HCT116 (cell line): ENCODE data around the gene CFAP74. TPM values are rescaled to one million over a fixed set of nuclear protein-coding genes. Genes with fewer than 3 reads are reported as not detected.

Source experiments
- ATAC-seq: fragments of 200-7000 bp; cut with Tn5 transposase; 2 replicates; pipeline ENCODE4 v1.9.1; 2020; ENCODE audit warnings: mild to moderate bottlenecking, moderate library complexity
- BruUV-seq: library from RNA; stranded (reverse); fragments of 400-500 nt; replicated peaks from 2 replicates; lab custom pipeline; 2021; lab: Mats Ljungman, UMichigan
- CTCF ChIA-PET: fragments of 300-600 bp; sonication (Branson Sonifier 250); formaldehyde crosslinking; loops from one replicate; lab custom pipeline; 2021; ENCODE audit warnings: antibody characterized with exemption; lab: Charles Lee
- POLR2A ChIA-PET: fragments of 300-600, 350-600 bp; sonication (Branson Sonifier 250); formaldehyde crosslinking; loops from one replicate; lab custom pipeline; 2021; ENCODE audit warnings: antibody characterized with exemption; lab: Charles Lee
- RAD21 ChIA-PET, 2 experiments: fragments of 300-600 bp; sonication (Branson Sonifier 250); formaldehyde crosslinking; loops; one replicate each; lab custom pipeline; 2023; ENCODE audit warnings: low total read pairs in 2 of 2; ENCODE audit not compliant: uncharacterized antibody in 2 of 2, unreplicated experiment in 2 of 2, low non-redundant PET in 1 of 2; lab: Charles Lee
- DNase-seq: peaks from one replicate; pipeline ENCODE4 v3.0.0-alpha.2; 2010; ENCODE audit warnings: low read depth, low spot score
- H2AFZ ChIP-seq: fragments of 200-600 bp; shearing (Covaris generic), sonication (generic); 2 replicates; pipeline ENCODE4 v1.6.1; 2017; ENCODE audit warnings: low read depth, mixed run types, mixed read lengths, antibody characterized with exemption, low read length; ENCODE audit not compliant: poor library complexity, severe bottlenecking
- H3K27ac ChIP-seq: 2 replicates; pipeline ENCODE4 v1.5.1; 2012; ENCODE audit warnings: low read depth, low read length
- H3K27me3 ChIP-seq: fragments of 200-600 bp; sonication (generic); 2 replicates; pipeline ENCODE4 v1.6.1; 2016; ENCODE audit warnings: mixed run types, low read length, mixed read lengths; ENCODE audit not compliant: insufficient read depth
- H3K36me3 ChIP-seq, 2 experiments: fragments of 200-500 bp in 1 of 2; fragments of 200-600 bp in 1 of 2; sonication (Bioruptor generic) in 1 of 2; sonication (generic) in 1 of 2; 2 replicates each; pipeline versions ENCODE4 v1.5.1 to v1.6.1; 2014 to 2016; ENCODE audit warnings: low read length in 2 of 2, inconsistent platforms in 1 of 2, mixed read lengths in 1 of 2, mixed run types in 1 of 2; ENCODE audit not compliant: insufficient read depth in 2 of 2, control insufficient read depth in 1 of 2
- H3K4me1 ChIP-seq, 2 experiments: fragments of 200-600 bp in 1 of 2; sonication (generic) in 1 of 2; 2 replicates each; pipeline versions ENCODE4 v1.5.1 to v1.6.1; 2012 to 2017; ENCODE audit warnings: low read length in 2 of 2, inconsistent platforms in 1 of 2, mild to moderate bottlenecking in 1 of 2, mixed read lengths in 1 of 2, mixed run types in 1 of 2, moderate library complexity in 1 of 2; ENCODE audit not compliant: insufficient read depth in 2 of 2, control insufficient read depth in 1 of 2
- H3K4me2 ChIP-seq: fragments of 200-600 bp; sonication (generic); 2 replicates; pipeline ENCODE4 v1.6.1; 2017; ENCODE audit warnings: mixed run types, low read length, mixed read lengths
- H3K4me3 ChIP-seq, 2 experiments: fragments of 200-600 bp in 1 of 2; sonication (generic) in 1 of 2; replicated peaks in 1 of 2; 2 replicates each; pipeline ENCODE4 v1.5.1; 2011 to 2016; ENCODE audit warnings: low read length in 2 of 2, control low read depth in 1 of 2, low read depth in 1 of 2, mild to moderate bottlenecking in 1 of 2, mixed read lengths in 1 of 2, mixed run types in 1 of 2
- H3K79me2 ChIP-seq: fragments of 200-600 bp; sonication (generic); 2 replicates; pipeline ENCODE4 v1.6.1; 2017; ENCODE audit warnings: mild to moderate bottlenecking, mixed run types, low read length, moderate library complexity, mixed read lengths; ENCODE audit not compliant: insufficient read depth
- H3K9ac ChIP-seq: fragments of 200-600 bp; sonication (generic); 2 replicates; pipeline ENCODE4 v1.6.1; 2016; ENCODE audit warnings: low read length, mixed read lengths
- H3K9me2 ChIP-seq: fragments of 200-600 bp; sonication (generic), shearing (Covaris generic); 2 replicates; pipeline ENCODE4 v1.6.1; 2017; ENCODE audit warnings: mixed run types, mild to moderate bottlenecking, moderate library complexity; ENCODE audit not compliant: insufficient read depth
- H3K9me3 ChIP-seq, 2 experiments: fragments of 200-500 bp in 1 of 2; fragments of 200-600 bp in 1 of 2; sonication (Bioruptor generic) in 1 of 2; sonication (generic) in 1 of 2; 2 replicates each; pipeline ENCODE4 v1.6.1; 2014 to 2017; ENCODE audit warnings: low read length in 2 of 2, mixed read lengths in 2 of 2, inconsistent platforms in 1 of 2, low read depth in 1 of 2, mild to moderate bottlenecking in 1 of 2, mixed run types in 1 of 2, moderate library complexity in 1 of 2; ENCODE audit not compliant: control insufficient read depth in 1 of 2, insufficient read depth in 1 of 2
- H4K20me1 ChIP-seq: fragments of 200-600 bp; sonication (generic), shearing (Covaris generic); 2 replicates; pipeline ENCODE4 v1.6.1; 2017; ENCODE audit warnings: mixed run types, mild to moderate bottlenecking, moderate library complexity; ENCODE audit not compliant: insufficient read depth
- ATF3 ChIP-seq: IDR thresholded peaks from 2 replicates; pipeline ENCODE4 v1.6.1; 2012
- CBX3 ChIP-seq: IDR thresholded peaks from 2 replicates; pipeline ENCODE4 v1.6.1; 2012; ENCODE audit warnings: low read depth
- EZH2phosphoT487 ChIP-seq: fragments of 200-600 bp; IDR thresholded peaks from 2 replicates; pipeline ENCODE4 v1.6.1; 2018; ENCODE audit warnings: antibody characterized with exemption, borderline replicate concordance
- MAX ChIP-seq: IDR thresholded peaks from 2 replicates; pipeline ENCODE4 v1.6.1; 2012
- POLR2A ChIP-seq: IDR thresholded peaks from 2 replicates; pipeline ENCODE4 v1.7.0; 2011; ENCODE audit warnings: borderline replicate concordance; ENCODE audit not compliant: insufficient read depth, insufficient read length; ENCODE audit errors: extremely low read depth
- POLR2AphosphoS5 ChIP-seq: IDR thresholded peaks from 2 replicates; pipeline ENCODE4 v1.6.1; 2011; ENCODE audit warnings: mild to moderate bottlenecking, low read depth, low read length, moderate library complexity
- SP1 ChIP-seq: IDR thresholded peaks from 2 replicates; pipeline ENCODE4 v1.6.1; 2012; ENCODE audit warnings: low read depth
- SRF ChIP-seq: IDR thresholded peaks from 2 replicates; pipeline ENCODE4 v1.6.1; 2012; ENCODE audit warnings: low read depth
- TCF7L2 ChIP-seq: IDR thresholded peaks from 2 replicates; pipeline ENCODE4 v1.7.0; 2011; ENCODE audit warnings: borderline replicate concordance, inconsistent platforms; ENCODE audit not compliant: insufficient read depth, insufficient read length; ENCODE audit errors: extremely low read depth
- YY1 ChIP-seq: IDR thresholded peaks from 2 replicates; pipeline ENCODE4 v1.6.1; 2011; ENCODE audit warnings: low read length, low read depth, moderate library complexity, mild to moderate bottlenecking; ENCODE audit not compliant: insufficient replicate concordance; ENCODE audit errors: extremely low read depth
- ZFX ChIP-seq: fragments of 450-650 bp; IDR thresholded peaks from 2 replicates; pipeline ENCODE4 v1.6.1; 2017
- ZNF274 ChIP-seq: fragments of 200-500 bp; sonication (Bioruptor generic); IDR thresholded peaks from 2 replicates; pipeline ENCODE4 v1.6.1; 2014; ENCODE audit warnings: mild to moderate bottlenecking, low read depth, low read length, inconsistent platforms
- intact Hi-C: fragments of 100-400 bp; cut with micrococcal nuclease; formaldehyde crosslinking; loops from 2 replicates; pipeline ENCODE4 v1.10.0; 2022
- total RNA-seq: library from RNA; stranded (reverse); gene quantifications from one replicate; pipeline ENCODE4 v1.2.1, GENCODE V29; 2021; ENCODE audit not compliant: unreplicated experiment
- TF ChIP-seq, protein P1 (sequence below): IDR thresholded peaks from 2 replicates; pipeline ENCODE4 v1.6.1; 2012; ENCODE audit warnings: low read depth

The CFAP74 gene
- total RNA-seq, 1 experiment from 2014 or later, result 4.9 TPM

GRCh38 chr1:1927751-1928150, 75.8 kb downstream of the CFAP74 start:
- Histone ChIP-seq H3K27ac (no peak overlapping the region), H3K9me2 (no peaks in the 10 kb centered on the region), H3K9me3 (no peaks in the 10 kb centered on the region), H3K9ac (no peak overlapping the region), H3K4me2 (no peak overlapping the region), H3K4me3 (no peak overlapping the region), H3K4me1 (no peaks in the 10 kb centered on the region), H3K36me3 (no peaks in the 10 kb centered on the region), H2AFZ (no peak overlapping the region), H3K27me3 (no peaks in the 10 kb centered on the region), H4K20me1 (no peaks in the 10 kb centered on the region), H3K79me2 (no peaks in the 10 kb centered on the region)
- no peak for DNase-seq
- BruUV-seq, result no TSS peak
- no peak for ATAC-seq
- ChIA-PET CTCF (interaction anchor here (0.8 kb wide), 1 partner anchor 16 kb away, joined by 3 read pairs; no protein-coding TSS in a partner anchor), POLR2A (no interaction called here), RAD21 (no interaction called here)
- intact Hi-C loops, result no loop called here
- TF ChIP-seq SRF (no peak), SP1 (no peak), ZNF274 (no peak), CBX3 (no peak), ATF3 (no peak), YY1 (no peak), ZFX (no peak), EZH2phosphoT487 (no peak), TCF7L2 (no peak)

- intact Hi-C loops, result no loop called here
- no peak for ATAC-seq
These were observed 76.5 kb downstream of the CFAP74 start for GRCh38 chr1:1926886-1927660.

More at GRCh38 chr1:1926886-1927660, 76.5 kb downstream of the CFAP74 start:
- no peak for DNase-seq
- ChIA-PET RAD21 (no interaction called here), CTCF (no interaction called here), POLR2A (no interaction called here)
- Histone ChIP-seq H3K36me3 (no peaks in the 10 kb centered on the region), H3K9me3 (no peaks in the 10 kb centered on the region), H3K4me3 (no peak overlapping the region), H3K27me3 (no peaks in the 10 kb centered on the region), H3K79me2 (no peaks in the 10 kb centered on the region), H3K9me2 (no peaks in the 10 kb centered on the region), H3K4me2 (no peak overlapping the region), H2AFZ (no peak overlapping the region), H3K27ac (no peak overlapping the region), H3K4me1 (no peaks in the 10 kb centered on the region)
- no peak for TF ChIP-seq YY1
- TF ChIP-seq MAX, result no peak
- TF ChIP-seq POLR2A, result no peak
- no peak for TF ChIP-seq SP1
- TF ChIP-seq, protein P1, sequence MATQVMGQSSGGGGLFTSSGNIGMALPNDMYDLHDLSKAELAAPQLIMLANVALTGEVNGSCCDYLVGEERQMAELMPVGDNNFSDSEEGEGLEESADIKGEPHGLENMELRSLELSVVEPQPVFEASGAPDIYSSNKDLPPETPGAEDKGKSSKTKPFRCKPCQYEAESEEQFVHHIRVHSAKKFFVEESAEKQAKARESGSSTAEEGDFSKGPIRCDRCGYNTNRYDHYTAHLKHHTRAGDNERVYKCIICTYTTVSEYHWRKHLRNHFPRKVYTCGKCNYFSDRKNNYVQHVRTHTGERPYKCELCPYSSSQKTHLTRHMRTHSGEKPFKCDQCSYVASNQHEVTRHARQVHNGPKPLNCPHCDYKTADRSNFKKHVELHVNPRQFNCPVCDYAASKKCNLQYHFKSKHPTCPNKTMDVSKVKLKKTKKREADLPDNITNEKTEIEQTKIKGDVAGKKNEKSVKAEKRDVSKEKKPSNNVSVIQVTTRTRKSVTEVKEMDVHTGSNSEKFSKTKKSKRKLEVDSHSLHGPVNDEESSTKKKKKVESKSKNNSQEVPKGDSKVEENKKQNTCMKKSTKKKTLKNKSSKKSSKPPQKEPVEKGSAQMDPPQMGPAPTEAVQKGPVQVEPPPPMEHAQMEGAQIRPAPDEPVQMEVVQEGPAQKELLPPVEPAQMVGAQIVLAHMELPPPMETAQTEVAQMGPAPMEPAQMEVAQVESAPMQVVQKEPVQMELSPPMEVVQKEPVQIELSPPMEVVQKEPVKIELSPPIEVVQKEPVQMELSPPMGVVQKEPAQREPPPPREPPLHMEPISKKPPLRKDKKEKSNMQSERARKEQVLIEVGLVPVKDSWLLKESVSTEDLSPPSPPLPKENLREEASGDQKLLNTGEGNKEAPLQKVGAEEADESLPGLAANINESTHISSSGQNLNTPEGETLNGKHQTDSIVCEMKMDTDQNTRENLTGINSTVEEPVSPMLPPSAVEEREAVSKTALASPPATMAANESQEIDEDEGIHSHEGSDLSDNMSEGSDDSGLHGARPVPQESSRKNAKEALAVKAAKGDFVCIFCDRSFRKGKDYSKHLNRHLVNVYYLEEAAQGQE, result no peak
- TF ChIP-seq POLR2AphosphoS5, result no peak
- TF ChIP-seq, all 23 proteins: peak for 0
- Histone ChIP-seq H3K9ac (no peak overlapping the region), H4K20me1 (no peaks in the 10 kb centered on the region)
- BruUV-seq, result no TSS peak
